ENCODE measurements around the gene GRAP. TPM values are rescaled to one million over a fixed set of nuclear protein-coding genes. Genes with fewer than 3 reads are reported as not detected.

Gene GRAP
- total RNA-seq, 1 experiment from 2014 or later: 0.55 TPM

- no peak overlapping the region for H4K8ac ChIP-seq (replicated peaks; ENCODE audit: insufficient read length, low read depth, low read length)
- WGBS (ENCODE audit: extremely low coverage, insufficient read length, low lambda C conversion rate): no CpG with 5 or more reads among the region's 13 CpGs
- no peak for TF ChIP-seq CTCF (conservative IDR thresholded peaks at IDR 0.05)
- H4K5ac ChIP-seq (ENCODE audit: insufficient read length, low read depth, low read length): no peak overlapping the region
- H3K9me3 Mint-ChIP-seq: no peaks in the 10 kb centered on the region
- H3K9me3 ChIP-seq (ENCODE audit: control insufficient read depth, low read depth, low read length): no peaks in the 10 kb centered on the region
- no peak overlapping the region for H2BK15ac ChIP-seq (ENCODE audit: low read depth, low read length)
- no peak overlapping the region for H3K14ac ChIP-seq (ENCODE audit: insufficient read depth, low read length)
- H4K91ac ChIP-seq (ENCODE audit: insufficient read length, low read depth, low read length): no peak overlapping the region
- H3K36me3 Mint-ChIP-seq (ENCODE audit: insufficient read depth in 1 of 3, low read depth in 3 of 3): peaks cover 24 to 50% (median 45%) of the 10 kb centered on the region in 3 experiments; a peak in 6 of 7 replicates
- H3K9ac ChIP-seq (ENCODE audit: extremely low read depth, insufficient read length, low read length): no peak overlapping the region
- no peaks in the 10 kb centered on the region for H3K79me1 ChIP-seq (ENCODE audit: insufficient read depth, low read depth, low read length, poor library complexity, severe bottlenecking)
- no peak overlapping the region for H3K4ac ChIP-seq (ENCODE audit: low read depth, low read length)
- H2BK5ac ChIP-seq (ENCODE audit: insufficient read length, low read length): no peak overlapping the region
- H3K79me2 ChIP-seq (ENCODE audit: insufficient read depth, low read length): no peaks in the 10 kb centered on the region
- peaks cover 9 to 11% of the 10 kb centered on the region in 2 experiments for H3K4me1 Mint-ChIP-seq
- H3K27ac ChIP-seq (ENCODE audit: insufficient read length, low read depth, low read length): no peak overlapping the region
- no peak overlapping the region for H3K4me3 Mint-ChIP-seq
- no peak overlapping the region for H3T11ph ChIP-seq (ENCODE audit: low read length)
- H3K27me3 ChIP-seq (ENCODE audit: insufficient read depth, low read length): no peaks in the 10 kb centered on the region
- H3K4me1 ChIP-seq (ENCODE audit: insufficient read depth, low read length): no peaks in the 10 kb centered on the region
- no peaks in the 10 kb centered on the region for H4K20me1 ChIP-seq (ENCODE audit: control insufficient read depth, insufficient read depth, insufficient read length)
- no peak for DNase-seq
- peak overlapping the region; percentile 61 to 80 (median 72); a peak in 5 of 7 replicates for H3K27ac Mint-ChIP-seq
- no peak overlapping the region for H3K18ac ChIP-seq (ENCODE audit: insufficient read length, low read depth, low read length)
- no peak overlapping the region for H2BK120ac ChIP-seq (ENCODE audit: low read depth, low read length, poor library complexity, severe bottlenecking)
- no peaks in the 10 kb centered on the region for H3K23me2 ChIP-seq (ENCODE audit: insufficient read length, low read depth, low read length, poor library complexity, severe bottlenecking)
- H3K27me3 Mint-ChIP-seq (ENCODE audit: low read depth): no peaks in the 10 kb centered on the region
- H3K23ac ChIP-seq (ENCODE audit: insufficient read length, low read depth, low read length): no peak overlapping the region
- no peak overlapping the region for H3K4me2 ChIP-seq (ENCODE audit: insufficient read depth, insufficient read length, low read length)
- H2AFZ ChIP-seq (ENCODE audit: low read length): no peak overlapping the region
- no peak overlapping the region for H2AK5ac ChIP-seq (ENCODE audit: insufficient read length, low read length)
- H2BK12ac ChIP-seq (ENCODE audit: insufficient read length, low read depth, low read length): no peak overlapping the region
- no peak overlapping the region for H3K56ac ChIP-seq (ENCODE audit: insufficient read length, low read depth, low read length)
- H2BK20ac ChIP-seq (ENCODE audit: low read depth, low read length, poor library complexity, severe bottlenecking): no peak overlapping the region
Observed at GRCh38 chr17:18980682-18981334, 65.9 kb downstream of the GRAP start.

All from H9 (cell line).